ENCODE measurements around the gene ST8SIA1.

ST8SIA1 gene

DNA sequence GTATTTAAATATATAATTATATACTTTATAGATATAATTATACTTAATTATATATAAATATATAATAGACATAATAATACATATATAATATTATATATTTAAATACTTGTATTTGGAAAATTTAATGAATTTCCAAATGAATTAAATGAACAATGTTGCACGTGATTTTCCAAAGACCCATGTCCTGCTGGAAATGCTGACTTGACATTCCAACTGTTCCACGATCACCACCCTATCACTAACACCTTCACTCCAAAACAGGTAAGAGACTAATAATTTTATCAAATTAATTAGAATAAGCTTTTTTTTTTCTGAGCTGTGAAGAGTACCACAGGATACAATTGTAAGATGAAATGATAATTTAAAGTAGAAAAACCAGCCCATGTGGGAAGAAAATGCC is 103.4 kb downstream of the ST8SIA1 start:
- DNase-seq = no peak

DNA sequence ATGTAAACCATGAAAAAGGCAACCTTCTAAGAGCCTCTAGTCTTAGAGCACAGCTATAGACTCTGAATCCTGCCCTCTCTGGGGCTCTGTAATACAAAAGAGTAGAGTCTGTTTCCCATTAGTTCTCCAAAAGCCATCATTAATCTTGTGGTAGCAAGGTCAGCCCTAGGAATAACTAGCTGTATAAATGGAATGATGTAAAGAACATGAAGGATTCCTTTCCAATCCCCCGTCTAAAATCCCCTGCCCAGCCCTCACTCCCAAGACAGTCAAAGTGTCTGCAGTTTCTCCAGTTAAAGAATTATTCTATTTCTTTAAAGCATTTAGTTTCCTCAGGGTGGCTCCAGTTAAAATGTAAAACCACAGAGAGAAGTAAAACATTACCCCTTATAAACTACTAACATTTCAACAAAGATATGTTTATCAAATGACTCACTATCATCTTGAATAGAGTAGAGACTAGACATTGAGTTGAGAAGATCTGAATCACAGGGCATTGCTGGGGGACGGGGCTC is 104.2 kb downstream of the ST8SIA1 start:
- DNase-seq = no peak

DNA sequence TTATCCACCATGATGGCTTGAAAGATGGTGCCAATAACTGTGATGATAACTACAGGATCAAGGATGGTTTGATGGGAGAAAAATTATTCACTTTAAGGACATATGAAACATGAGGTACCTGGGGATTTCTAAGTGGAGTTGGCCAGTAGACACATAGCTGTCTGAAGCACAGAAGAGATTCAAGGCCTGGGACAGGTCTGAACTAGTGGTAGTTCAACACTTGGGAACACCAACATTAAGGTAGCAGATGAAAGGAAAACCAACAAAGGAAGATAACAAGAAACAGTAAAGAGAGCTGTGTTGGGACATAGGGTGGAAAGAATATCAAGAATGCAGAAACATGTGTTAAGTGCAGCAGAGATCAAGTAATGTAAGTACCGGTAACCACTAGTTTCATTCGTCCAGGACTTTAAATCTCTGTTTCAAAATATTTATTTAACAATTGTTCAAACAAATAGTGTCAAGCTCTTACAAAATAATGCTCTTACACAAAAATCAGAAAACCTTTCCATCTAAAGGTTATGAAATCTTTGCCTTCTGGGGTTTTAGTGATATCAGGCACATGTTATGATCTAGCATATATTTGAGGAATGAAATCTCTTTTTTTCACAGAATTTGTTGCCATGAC is 104.7 kb downstream of the ST8SIA1 start:
- no peak for DNase-seq

DNA sequence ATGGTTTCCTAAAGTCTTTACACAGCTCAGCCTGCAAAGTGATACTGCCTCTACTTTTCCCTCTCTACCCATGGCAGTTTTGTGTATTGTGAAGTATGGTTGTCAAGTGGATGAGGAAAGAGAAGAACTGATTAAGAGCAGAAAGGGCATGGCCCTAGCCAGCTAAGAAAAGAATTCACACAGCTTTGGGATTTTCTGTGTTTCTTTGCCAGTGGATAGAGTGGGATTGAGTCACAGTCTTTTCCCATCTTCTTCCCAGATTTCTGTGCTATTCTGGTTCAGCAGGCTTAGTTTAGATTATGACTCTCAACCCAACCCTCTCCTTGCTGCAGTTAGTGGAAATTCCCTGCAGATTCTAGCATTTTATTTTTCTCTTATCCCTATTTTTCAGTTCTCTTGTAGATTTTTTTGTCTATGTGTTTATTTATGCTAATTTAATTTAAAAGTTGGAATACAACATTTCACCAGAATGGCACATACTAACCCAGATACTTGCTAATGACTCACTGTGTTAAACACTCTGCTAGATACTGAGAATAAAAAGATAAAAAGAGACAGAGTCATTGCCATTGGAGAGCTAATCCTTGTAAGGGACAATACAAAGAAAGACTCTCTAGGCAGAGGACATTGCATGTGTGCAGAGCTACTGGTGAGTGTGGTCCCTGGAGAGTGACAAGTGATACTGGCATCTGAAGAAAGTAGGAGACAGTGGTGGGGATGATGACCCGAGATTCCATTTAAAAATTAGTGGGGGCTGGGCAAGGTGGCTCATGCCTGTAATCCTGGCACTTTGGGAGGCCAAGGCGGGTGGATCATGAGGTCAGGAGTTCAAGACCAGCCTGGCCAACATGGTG is 106.3 kb downstream of the ST8SIA1 start:
- DNase-seq = no peak

DNA sequence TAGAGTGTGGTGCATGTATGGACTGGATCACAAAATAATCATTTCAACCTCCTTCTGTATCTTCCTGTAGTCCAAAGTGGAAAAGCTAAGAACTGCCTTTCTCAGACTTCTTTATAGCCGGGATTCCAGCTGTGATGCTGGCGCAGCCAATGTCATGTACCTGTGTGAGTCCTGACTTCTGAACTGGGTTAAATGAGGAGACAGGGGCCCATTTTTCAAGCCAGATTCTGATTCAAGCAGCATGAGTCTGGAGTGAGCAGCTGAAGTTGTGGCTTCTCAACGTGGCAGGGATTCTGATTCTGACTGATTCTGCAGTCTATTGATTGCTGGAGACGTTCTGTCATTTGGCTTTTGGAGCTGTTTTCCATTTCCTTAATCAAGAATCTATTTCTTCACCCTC is 111.2 kb downstream of the ST8SIA1 start:
- no peak for DNase-seq

DNA sequence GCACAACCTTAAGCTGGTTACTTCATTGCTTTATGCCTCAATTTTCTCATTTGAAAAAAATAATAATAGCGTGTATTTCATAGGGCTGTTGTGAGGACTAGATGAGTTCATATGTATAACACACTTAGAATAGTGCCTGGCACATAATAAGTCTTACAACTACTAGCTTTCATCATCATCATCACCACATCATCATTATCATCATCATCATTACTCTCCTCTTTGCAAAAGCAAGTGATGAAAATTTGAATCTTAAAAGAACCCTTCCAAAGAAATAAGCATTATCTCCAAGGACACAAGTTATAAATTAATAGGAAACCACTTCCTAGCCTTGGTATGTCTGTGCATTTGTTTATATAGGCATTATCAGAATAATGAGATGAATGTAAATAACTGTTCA is 117.0 kb downstream of the ST8SIA1 start:
- DNase-seq = no peak

DNA sequence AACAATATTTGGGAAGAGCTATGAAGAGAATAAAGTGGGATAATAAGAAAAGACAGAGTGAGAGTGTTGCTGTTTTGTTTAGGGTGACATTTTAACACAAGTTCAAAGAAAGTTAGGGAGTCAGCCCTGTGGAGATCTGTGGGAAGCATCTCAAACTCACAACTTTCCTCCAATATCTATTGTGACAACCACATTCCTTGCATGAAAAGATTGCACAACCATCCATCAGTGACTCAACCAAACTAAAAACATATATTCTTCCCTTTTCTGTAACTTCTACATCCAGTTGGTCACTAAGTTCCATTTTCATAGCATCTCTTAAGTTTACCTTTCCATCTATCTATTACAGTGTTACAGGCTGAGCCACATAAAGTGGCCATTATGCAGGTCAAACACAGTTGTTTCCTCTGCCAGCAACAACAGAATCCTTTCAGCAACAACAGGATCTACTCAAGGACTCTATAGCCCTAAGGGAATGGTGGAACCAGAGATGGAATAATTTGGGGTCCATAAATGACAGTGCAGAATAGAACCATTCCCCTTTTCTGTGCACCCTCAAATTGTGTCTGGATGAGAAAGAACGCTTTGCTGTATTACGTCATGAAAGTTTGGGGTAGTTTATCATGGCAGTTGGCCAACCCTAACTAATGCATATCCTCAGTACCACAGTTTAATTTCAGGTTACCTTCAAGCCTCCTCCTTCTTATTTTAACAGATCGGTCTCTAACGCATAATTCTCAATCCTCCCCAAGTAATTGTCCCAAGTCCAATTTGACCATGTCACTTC is 118.8 kb downstream of the ST8SIA1 start:
- no peak for DNase-seq

DNA sequence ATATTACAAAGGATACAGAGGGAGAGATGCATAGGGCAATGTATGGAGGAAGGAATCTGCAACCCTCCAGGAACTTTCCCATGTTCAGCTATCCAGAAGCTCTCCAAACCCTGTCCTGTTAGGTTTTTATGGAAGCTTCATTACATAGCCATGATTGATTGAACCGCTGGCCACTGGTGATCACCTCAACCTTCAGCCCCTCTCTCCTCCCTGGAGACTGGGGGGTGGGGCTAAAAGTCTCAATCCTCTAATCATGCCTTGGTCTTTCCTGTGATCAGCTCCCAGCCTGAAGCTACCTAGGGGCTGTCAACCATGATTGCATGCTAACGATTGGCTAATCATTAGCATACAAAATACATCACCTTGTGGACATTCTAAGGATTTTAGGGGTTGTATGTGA is 123.4 kb downstream of the ST8SIA1 start:
- no peak for DNase-seq

DNA sequence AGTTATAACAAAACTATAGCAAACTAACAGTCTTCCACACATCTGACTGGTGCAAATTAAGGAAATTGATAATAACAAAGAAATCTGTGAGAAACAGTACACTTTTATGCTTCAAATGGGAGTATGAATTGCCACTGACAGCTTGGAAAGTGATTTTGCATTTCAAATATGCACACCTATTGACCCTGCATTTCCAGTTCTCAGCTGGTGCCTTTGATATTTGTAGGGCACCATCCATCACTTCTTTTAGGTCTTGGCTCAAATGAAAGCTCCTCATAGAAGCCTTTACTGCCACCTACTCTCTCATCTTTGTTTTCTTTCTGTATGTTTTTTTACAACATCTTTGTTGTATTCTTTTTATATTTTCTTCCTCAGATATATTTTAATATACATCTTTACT is 125.1 kb downstream of the ST8SIA1 start:
- DNase-seq = no peak

DNA sequence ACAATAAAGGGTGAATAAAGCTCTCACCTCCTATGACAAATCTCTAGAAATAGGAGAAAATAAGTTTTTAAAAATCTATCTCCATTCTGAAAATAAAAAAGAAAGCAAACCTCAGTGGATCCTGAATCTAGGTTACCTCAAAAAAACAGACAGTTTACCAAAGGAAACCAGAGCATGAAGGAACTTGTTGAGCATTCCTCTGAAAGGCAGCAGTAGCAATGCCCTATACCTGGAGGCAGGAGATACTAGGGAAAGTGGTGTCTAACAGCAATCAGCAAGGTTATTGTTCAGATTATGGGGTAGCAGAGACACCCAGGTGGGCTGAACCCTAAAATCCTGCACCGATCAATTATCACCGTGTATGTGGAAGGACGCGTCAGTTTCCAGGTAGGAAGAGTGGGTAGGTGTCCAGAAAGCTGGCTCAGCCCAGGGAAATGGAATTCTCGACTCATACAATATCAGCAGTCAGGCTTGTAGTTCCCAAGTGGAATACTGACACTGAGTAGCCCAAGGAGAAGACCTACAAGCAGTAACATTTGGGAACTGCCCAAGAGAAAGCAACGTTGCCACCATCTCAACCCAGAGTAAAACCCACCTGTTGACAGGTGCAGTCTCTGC is 128.3 kb downstream of the ST8SIA1 start:
- DNase-seq = no peak

DNA sequence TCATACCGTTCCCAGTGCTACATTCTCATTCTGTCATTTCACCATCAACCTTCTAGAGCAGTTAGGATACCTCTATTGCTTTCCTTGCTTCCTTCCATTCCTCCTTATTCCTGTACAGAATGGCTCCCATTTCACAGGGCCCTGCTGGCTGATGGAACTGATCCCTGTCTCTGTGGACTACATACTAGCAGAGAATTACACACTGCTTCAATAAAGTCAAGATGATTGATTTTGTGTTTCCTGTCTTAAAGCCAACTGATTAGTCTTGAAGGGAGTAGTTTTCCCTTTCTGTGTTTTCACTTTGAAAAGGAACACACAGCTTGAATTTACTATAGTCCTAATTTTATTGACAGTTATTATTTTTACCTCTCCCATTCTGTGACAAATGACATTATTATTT is 130.1 kb downstream of the ST8SIA1 start:
- no peak for DNase-seq

DNA sequence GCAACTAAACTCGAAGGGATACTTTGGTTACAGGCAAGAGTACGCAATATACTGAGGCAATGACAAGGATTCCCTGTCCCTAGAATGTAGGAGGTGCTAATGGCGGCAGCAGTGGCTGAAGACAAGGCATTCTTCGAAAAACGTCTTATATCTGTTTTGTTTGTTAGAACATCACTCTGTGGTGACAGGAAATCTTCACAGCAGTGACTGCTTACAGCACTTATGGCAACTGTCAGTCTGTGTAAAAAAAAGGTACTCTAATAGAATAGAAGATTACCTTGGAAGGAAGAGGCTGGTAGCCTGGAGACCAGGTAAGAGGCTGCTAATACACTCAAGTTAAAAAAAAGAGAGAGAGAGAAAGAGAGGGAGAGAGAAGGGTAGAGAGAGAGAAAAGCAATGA is 131.7 kb downstream of the ST8SIA1 start:
- no peak for DNase-seq

DNA sequence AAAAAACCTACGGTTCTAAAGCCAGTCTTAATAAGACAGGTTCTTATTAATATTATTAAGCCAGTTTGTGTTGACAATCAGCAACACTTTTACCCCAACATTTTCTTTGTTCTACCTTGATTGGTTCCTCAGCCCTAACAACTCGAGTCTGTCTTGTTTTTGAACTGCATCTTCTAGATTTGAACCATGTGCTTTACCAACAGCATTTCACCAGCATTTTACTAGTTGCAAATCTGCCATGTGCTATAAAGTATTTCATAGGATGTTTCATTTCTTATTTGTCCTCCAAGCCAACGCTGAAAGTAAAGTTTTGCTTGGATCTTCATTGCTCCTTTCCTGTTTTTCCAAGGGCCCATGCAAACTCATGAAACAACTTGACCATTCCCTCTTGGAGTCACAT is 133.4 kb downstream of the ST8SIA1 start:
- no peak for DNase-seq

DNA sequence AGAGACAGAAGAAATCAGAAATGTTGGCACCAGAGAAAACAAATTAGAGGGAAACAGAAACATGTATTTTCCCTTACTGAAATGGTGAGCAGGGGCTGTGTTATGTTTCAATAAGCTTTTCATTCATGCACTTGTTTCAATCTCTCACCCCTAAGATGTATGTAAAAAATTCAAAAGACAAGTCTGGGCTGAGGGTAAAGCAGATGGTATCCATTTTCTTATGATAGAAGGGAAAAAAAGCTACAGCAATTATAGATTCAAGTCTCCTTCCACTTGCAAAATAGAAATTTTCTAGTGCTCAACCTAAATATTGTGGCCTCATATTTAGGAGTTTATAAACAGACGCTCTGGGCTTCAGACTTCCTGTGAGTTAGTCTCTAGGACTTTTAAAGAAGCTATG is 138.3 kb downstream of the ST8SIA1 start:
- DNase-seq = no peak

DNA sequence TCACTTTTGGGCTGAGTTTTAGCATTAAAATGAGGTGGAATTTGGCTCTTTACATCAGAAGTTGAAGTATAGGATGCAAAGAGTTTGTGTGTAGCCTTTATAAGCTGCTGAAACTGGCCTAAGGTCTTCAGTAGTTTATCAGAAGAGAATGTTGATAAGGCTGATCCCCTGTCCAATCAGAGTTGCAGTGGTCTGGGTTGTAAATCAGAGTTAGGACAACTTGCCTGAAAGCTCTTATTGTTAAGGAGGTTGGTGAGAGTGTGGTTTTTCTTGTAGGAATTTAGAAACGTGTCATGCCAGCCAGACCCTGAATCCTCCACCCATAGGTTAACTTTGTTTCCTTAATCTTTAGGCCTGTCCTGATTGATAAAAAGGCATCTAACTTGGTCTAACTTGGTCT is 143.5 kb downstream of the ST8SIA1 start:
- no peak for DNase-seq

DNA sequence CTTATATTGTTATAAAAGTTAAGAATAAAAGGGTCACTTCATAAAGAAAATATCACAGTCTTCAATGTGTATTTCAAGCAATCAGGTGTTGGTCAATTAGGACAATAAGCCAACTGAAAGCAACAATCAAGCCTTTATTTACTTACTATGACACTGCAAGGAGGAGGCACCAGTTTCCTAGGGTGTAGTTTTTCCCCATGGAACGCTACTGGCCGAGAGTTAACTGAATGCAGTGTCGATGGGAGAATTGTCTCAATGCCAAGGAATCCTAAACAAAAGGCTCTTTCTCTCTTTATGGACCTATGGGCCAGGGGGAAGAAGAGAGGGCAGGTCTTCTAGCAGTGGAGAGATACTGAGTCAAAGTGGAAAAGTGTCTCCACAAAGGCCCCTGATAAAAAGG is 146.1 kb downstream of the ST8SIA1 start:
- DNase-seq = no peak

DNA sequence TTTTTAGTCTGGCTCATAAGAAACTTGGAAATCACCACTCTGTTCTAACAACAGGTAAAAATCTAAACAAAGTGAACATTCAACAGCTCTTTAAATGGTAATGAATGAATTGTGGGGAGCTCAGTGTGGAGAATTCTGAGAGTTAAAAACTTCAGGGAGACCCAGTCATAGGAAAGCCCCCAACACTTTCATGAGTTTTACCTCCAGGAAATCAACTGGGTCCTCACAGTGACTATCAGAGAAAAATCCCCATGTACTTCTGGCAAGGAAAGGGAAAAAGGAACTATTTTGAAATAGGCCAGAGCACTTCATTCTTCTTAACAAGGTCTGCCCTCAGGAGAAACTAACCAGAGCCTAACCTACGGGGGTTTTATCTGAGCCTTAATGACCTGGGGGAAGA is 153.8 kb downstream of the ST8SIA1 start:
- no peak for DNase-seq

DNA sequence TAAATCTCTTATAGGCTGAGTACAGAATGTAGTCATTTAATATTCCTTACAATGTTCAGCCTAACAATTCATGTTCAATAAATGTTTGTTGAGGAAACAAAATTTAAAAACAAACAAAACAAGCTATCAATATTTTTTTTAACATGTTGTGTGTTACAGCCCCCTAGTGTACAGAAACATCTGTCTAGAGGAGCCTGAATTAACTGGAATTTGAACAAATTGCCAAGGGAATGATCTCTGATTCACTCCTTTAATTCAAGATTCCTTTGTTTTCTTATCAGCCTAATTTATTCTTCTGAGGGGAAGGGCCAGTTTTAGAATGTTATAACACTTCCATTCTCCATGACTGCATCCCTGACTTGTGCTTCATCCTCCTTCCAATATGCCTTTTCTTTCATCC is 161.3 kb downstream of the ST8SIA1 start:
- DNase-seq = no peak

DNA sequence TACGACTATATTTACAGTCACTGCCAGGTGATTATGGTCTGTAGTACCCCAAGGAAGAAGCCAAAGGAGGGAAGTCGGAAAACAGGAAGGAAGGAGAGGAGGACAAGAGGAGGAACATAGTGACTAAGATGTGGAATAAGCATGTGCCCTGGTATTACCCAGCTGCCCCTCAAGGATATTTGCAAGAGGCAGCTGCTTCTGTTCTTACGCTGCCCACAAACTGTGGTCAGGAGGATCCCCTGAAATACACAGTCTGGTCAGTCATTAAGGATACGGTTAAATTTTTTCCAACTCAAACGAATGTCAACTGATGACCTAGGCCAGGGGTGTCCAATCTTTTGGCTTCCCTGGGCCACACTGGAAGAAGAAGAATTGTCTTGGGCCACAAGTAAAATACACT is 162.0 kb downstream of the ST8SIA1 start:
- no peak for DNase-seq

DNA sequence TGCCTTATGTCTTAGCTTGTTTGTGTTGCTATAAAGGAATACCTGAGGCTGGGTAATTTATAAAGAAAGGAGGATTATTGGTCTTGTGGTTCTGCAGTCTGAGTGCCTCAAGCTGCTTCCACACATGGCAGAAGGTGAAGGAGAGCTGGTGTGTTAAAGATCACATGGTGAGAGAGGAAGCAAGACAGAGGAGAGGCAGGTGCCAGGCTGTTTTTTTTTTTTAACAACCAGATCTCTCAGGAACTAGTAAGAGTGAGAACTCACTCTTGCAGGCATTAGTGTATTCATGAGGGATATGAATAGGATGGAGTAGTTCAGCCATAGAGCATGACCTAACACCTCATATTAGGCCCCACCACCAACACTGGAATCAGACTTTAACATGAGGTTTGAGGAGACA is 165.1 kb downstream of the ST8SIA1 start:
- DNase-seq = no peak

DNA sequence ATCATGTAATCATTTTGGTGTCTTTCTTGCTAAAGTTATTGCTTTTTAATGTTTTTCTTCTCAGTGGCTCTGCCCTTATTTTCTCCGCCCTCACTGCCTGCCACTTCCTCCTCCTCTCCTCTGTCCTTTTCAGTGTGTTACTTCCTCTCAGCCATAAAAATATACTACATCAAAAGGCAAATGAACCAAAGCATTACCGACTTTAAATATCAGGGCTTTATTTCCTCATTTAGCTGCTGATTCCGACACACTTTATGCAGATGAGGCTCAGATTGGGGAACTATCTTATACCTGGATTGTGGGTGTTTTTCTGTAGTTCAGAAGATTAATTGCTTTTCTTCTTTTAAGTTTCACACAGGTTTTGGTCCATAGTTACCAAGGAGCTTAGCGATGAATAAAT is 170.4 kb downstream of the ST8SIA1 start:
- DNase-seq = no peak

DNA sequence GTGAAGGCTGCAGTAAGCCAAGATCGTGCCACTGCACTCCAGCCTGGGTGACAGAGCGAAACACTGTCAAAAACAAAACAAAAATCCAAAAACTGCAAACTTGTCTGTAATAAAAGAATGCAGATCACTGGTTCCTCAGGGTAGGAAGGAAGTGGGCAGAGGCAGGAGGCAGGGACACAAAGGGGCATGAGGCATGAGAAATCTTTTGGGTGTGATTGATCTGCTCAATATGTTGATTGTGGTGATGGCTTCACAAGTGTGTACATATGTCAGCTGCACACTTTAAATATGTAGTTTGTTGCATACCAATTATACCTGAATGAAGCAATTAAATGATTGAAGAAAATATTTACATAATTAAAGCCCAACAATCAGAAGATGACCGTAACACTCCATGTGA is 170.9 kb downstream of the ST8SIA1 start:
- no peak for DNase-seq

DNA sequence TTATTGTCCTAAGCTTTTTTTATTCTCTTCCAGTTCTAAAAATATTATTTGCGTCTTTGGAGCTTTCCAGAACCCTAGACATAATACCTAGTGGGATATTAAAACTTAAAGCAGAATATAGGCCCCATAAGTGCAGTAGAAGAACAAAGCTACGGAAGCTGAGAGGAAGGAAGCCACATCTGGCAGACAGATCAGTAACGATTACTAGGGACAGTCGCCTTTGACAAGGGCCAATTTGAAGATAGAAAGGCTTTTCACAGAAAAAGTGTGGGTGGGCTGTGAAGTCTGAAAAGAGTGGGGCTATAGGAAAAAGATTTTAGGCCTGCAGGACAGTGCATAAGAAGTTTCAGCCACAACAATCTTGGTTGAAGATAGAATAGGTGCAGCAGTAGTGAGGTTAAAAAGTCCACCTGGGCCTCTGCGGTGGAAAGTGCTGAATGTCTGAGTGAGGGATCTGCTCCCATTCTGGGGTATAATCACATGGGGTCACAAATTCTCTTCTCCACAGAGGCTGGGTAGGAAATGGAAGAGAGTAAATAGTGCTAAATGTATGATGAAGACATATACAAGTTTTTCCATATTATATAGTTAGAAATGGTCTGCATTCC is 174.0 kb downstream of the ST8SIA1 start:
- no peak for DNase-seq

All from GF-D8 (cell line).